Sigmoid colon (tissue), 7 donors: ENCODE results near the gene ZMYND10. TPM values are rescaled to one million over a fixed set of nuclear protein-coding genes. Genes with fewer than 3 reads are reported as not detected.

ENCODE experiments used
- DNase-seq: peaks from one replicate; pipeline ENCODE4 v3.0.0-alpha.2; 2019
- H3K27ac ChIP-seq, 4 donors: fragments of 200-600 bp; sonication (generic); one replicate each; pipeline ENCODE4 v1.5.1; 2016 to 2019; ENCODE audit warnings: mild to moderate bottlenecking in 1 of 4
- H3K27me3 ChIP-seq, 3 donors: fragments of 200-600 bp; sonication (generic); one replicate each; pipeline ENCODE4 v1.5.1; 2019; ENCODE audit warnings: mild to moderate bottlenecking in 1 of 3
- H3K36me3 ChIP-seq, 4 donors: fragments of 200-600 bp; sonication (generic); one replicate each; pipeline ENCODE4 v1.5.1; 2016 to 2019
- H3K4me1 ChIP-seq, 4 donors: fragments of 200-600 bp; sonication (generic); one replicate each; pipeline ENCODE4 v1.5.1; 2017 to 2019
- H3K4me3 ChIP-seq, 4 donors: fragments of 200-600 bp; sonication (generic); one replicate each; pipeline ENCODE4 v1.5.1; 2017 to 2019; ENCODE audit warnings: mild to moderate bottlenecking in 2 of 4, moderate library complexity in 1 of 4
- H3K9me3 ChIP-seq, 4 donors: fragments of 200-600 bp in 3 of 4; sonication (generic) in 3 of 4; one replicate each; pipeline versions ENCODE4 v1.5.1 to v1.6.1; 2013 to 2019
- CTCF ChIP-seq, 4 experiments: fragments of 450-650 bp in 3 of 4; fragments of 200-600 bp in 1 of 4; IDR thresholded peaks; one replicate each; pipeline ENCODE4 v1.5.1; 2016 to 2019; ENCODE audit warnings: antibody characterized with exemption in 4 of 4, mild to moderate bottlenecking in 3 of 4, moderate library complexity in 2 of 4
- EP300 ChIP-seq, 4 donors: sonication (generic); formaldehyde crosslinking; IDR thresholded peaks; one replicate each; pipeline ENCODE4 v1.6.1; 2017; ENCODE audit warnings: antibody characterized with exemption in 4 of 4
- POLR2A ChIP-seq, 2 donors: fragments of 450-650 bp; IDR thresholded peaks; one replicate each; pipeline ENCODE4 v1.6.1; 2016; ENCODE audit warnings: antibody characterized with exemption in 2 of 2, mild to moderate bottlenecking in 2 of 2, moderate library complexity in 2 of 2
- POLR2AphosphoS5 ChIP-seq, 4 donors: sonication (generic); formaldehyde crosslinking; IDR thresholded peaks; one replicate each; pipeline ENCODE4 v1.6.1; 2017; ENCODE audit warnings: antibody characterized with exemption in 4 of 4
- WGBS, 2 donors: extraction: QIAGEN DNeasy Blood & Tissue Kit; methylation state at CpG; one replicate each; pipeline ENCODE4 v1.1.7; 2013; 5-methylcytosine and 5-hydroxymethylcytosine counted together
- intact Hi-C: fragments of 100-400 bp; cut with DNase I; formaldehyde crosslinking; loops from one replicate; pipeline ENCODE4 v1.15.1; 2023
- polyA plus RNA-seq, 3 donors: library from polyadenylated mRNA; stranded (reverse); fragments of 200-250 nt; gene quantifications; one replicate each; pipeline ENCODE4 v1.2.3, GENCODE V29; 2013
- total RNA-seq, 4 donors: library from RNA; depleted of rRNA; stranded (reverse); fragments of >200 nt; gene quantifications; one replicate each; pipeline ENCODE4 v1.1.0, GENCODE V29; 2016
- donor health status: healthy with polysubstance abuse.
- donor health status: Bipolar disorder and iron deficiency.
- donor health status: healthy.

Gene ZMYND10
- total and polyA plus RNA-seq, 7 donors = 0.77 to 1.2 TPM; not detected in 5

GRCh38 chr3:50342813-50343633, 2.5 kb downstream of the ZMYND10 start:
- peaks cover 0 to 49% (median 46%) of the 10 kb centered on the region in 4 donors for H3K4me1 ChIP-seq
- peaks cover 0 to 7% (median 1%) of the 10 kb centered on the region in 4 donors for H3K36me3 ChIP-seq
- no peak for TF ChIP-seq POLR2AphosphoS5 (IDR thresholded peaks at IDR 0.05)
- TF ChIP-seq CTCF (IDR thresholded peaks at IDR 0.05) = no peak
- no peak for TF ChIP-seq EP300 (IDR thresholded peaks at IDR 0.05)
- TF ChIP-seq POLR2A (IDR thresholded peaks at IDR 0.05) = no peak
- DNase-seq = no peak
- no peaks in the 10 kb centered on the region for H3K27me3 ChIP-seq
- H3K27ac ChIP-seq = no peak overlapping the region
- intact Hi-C loops = no loop called here
- no peaks in the 10 kb centered on the region for H3K9me3 ChIP-seq
- no peak overlapping the region for H3K4me3 ChIP-seq
- WGBS, 2 donors = 88 to 89% methylated on average over 13 of the region's 13 CpGs

- no peak for DNase-seq
- Histone ChIP-seq H3K9me3 (no peaks in the 10 kb centered on the region), H3K4me3 (no peak overlapping the region), H3K27ac (no peak overlapping the region), H3K27me3 (no peaks in the 10 kb centered on the region), H3K36me3 (no peaks in the 10 kb centered on the region), H3K4me1 (peaks cover 0 to 55% (median 51%) of the 10 kb centered on the region in 4 donors)
- 92 to 94% methylated on average over 13 of the region's 13 CpGs for WGBS, 2 donors
- TF ChIP-seq CTCF (IDR thresholded peaks at IDR 0.05) (no peak), POLR2AphosphoS5 (IDR thresholded peaks at IDR 0.05) (no peak), EP300 (IDR thresholded peaks at IDR 0.05) (no peak), POLR2A (IDR thresholded peaks at IDR 0.05) (no peak)
- intact Hi-C loops = no loop called here
These were observed 3.4 kb downstream of the ZMYND10 start for GRCh38 chr3:50341996-50342650.

- WGBS, 2 donors = 87 to 90% methylated on average over 9 of the region's 9 CpGs
- Histone ChIP-seq H3K27me3 (no peaks in the 10 kb centered on the region), H3K27ac (peak overlapping the region; percentile 93 to 100 (median 98)), H3K9me3 (no peaks in the 10 kb centered on the region), H3K4me1 (peaks cover 0 to 57% (median 54%) of the 10 kb centered on the region in 4 donors), H3K4me3 (peak overlapping the region in 3 of 4 donors; percentile 52 to 62 (median 57)), H3K36me3 (no peaks in the 10 kb centered on the region)
- TF ChIP-seq POLR2AphosphoS5 (IDR thresholded peaks at IDR 0.05) (no peak), CTCF (IDR thresholded peaks at IDR 0.05) (no peak), POLR2A (IDR thresholded peaks at IDR 0.05) (no peak), EP300 (IDR thresholded peaks at IDR 0.05) (no peak)
- intact Hi-C loops = no loop called here
- DNase-seq = no peak
These were observed 4.0 kb downstream of the ZMYND10 start for GRCh38 chr3:50341537-50341936.

GRCh38 chr3:50340448-50341329, 4.8 kb downstream of the ZMYND10 start, which contains the start of gene RASSF1:
RASSF1 (minus strand) TSS chr3:50340836; CDS start chr3:50340805, 31 bp downstream.
- H3K4me3 ChIP-seq = peak within 1 kb of the TSS; percentile 34 to 62 (median 54)
- peak within 1 kb of the TSS; percentile 93 to 100 (median 98) for H3K27ac ChIP-seq
- peaks cover 0 to 61% (median 59%) of the 10 kb centered on the region in 4 donors for H3K4me1 ChIP-seq
- H3K36me3 ChIP-seq = no peaks in the 10 kb centered on the region
- H3K9me3 ChIP-seq = no peaks in the 10 kb centered on the region
- intact Hi-C loops = no loop called here
- peak; percentile 40 to 71 (median 64) for TF ChIP-seq POLR2AphosphoS5 (IDR thresholded peaks at IDR 0.05)
- no peak for TF ChIP-seq CTCF (IDR thresholded peaks at IDR 0.05)
- TF ChIP-seq EP300 (IDR thresholded peaks at IDR 0.05) = no peak
- TF ChIP-seq POLR2A (IDR thresholded peaks at IDR 0.05) = peak; percentile 18 to 43
- peak; percentile 92 for DNase-seq
- 4 to 10% methylated on average over 85 of the region's 85 CpGs for WGBS, 2 donors
- H3K27me3 ChIP-seq = no peaks in the 10 kb centered on the region
